Measurements from ENCODE around the gene PGA4.
"Not testable (repeated sequence)": the region's sequence is repeated elsewhere in the genome, so short reads cannot be mapped to it uniquely, and the experiment has no call there.

DNA sequence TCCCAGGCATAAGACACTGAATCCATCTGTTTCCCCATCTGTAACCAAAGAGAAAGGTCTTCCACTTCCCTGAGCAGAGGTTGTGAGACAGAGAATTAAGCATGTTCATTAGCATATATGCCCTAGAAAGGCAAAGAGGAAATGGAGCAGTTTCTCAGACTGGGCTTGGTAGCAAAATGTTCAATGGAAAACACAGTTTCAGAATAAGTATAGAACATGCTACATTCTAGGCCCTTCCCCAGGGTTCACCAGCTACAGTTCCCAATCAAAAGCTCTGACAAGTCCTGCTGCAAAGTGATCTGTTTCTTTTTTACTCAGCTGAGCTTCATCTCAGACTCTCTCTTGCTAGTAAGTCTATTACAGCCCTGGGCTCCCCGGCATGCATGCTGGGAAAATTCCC lies 30.2 kb downstream of the PGA4 start:
- TF ChIP-seq YY1 (IDR thresholded peaks at IDR 0.05; ENCODE audit: low read depth, low read length); EZH2 (IDR thresholded peaks at IDR 0.05; ENCODE audit: low read depth, low read length, severe bottlenecking); SUZ12 (IDR thresholded peaks at IDR 0.05; ENCODE audit: low read length); RAD21 (IDR thresholded peaks at IDR 0.05 in 1 of 2, conservative IDR thresholded peaks at IDR 0.05 in 1 of 2; ENCODE audit: low read depth in 2 of 2, low read length in 2 of 2); TAF1 (IDR thresholded peaks at IDR 0.05; ENCODE audit: low read depth, low read length); CTCF (IDR thresholded peaks at IDR 0.05; ENCODE audit: control extremely low read depth in 1 of 3, insufficient read depth in 1 of 3, low read depth in 1 of 3, low read length in 3 of 3); POLR2A (IDR thresholded peaks at IDR 0.05; ENCODE audit: control extremely low read depth in 1 of 2, low read depth in 2 of 2, low read length in 2 of 2); ATF2 (IDR thresholded peaks at IDR 0.05; ENCODE audit: low read length): not testable (repeated sequence)
